B cell (primary cell): ENCODE data around the gene SPPL2C. TPM values are rescaled to one million over a fixed set of nuclear protein-coding genes. Genes with fewer than 3 reads are reported as not detected.

Experiments
- ATAC-seq: fragments of 200-7000 bp; cut with Tn5 transposase; one replicate; pipeline ENCODE4 v1.10.0; 2021; ENCODE audit warnings: low read depth, mild to moderate bottlenecking, moderate number of reproducible peaks, moderate library complexity
- CTCF ChIA-PET: fragments of 350-600 bp; sonication (Branson Sonifier 250); formaldehyde crosslinking; loops from one replicate; lab custom pipeline; 2021; ENCODE audit warnings: antibody characterized with exemption, inconsistent platforms; lab: Charles Lee
- POLR2A ChIA-PET: fragments of 350-600 bp; sonication (Branson Sonifier 250); formaldehyde crosslinking; loops from one replicate; lab custom pipeline; 2021; ENCODE audit warnings: antibody characterized with exemption; lab: Charles Lee
- DNase-seq: peaks from one replicate; pipeline ENCODE4 v3.0.0; 2013
- H2AFZ ChIP-seq: 2 replicates; pipeline ENCODE4 v1.6.1; 2012; ENCODE audit warnings: mild to moderate bottlenecking, low read depth, low read length; ENCODE audit not compliant: insufficient read depth, poor library complexity, severe bottlenecking
- H3K27ac ChIP-seq, 2 donors: 1 replicate in 1 of 2; 2 replicates in 1 of 2; pipeline ENCODE4 v1.5.1; 2012 to 2013; ENCODE audit warnings: low read length in 2 of 2, mild to moderate bottlenecking in 2 of 2, moderate library complexity in 1 of 2
- H3K27me3 ChIP-seq, 4 experiments: fragments of 200-600 bp in 1 of 4; sonication (generic) in 1 of 4; replicated peaks in 1 of 4; 1 replicate in 2 of 4; 2 replicates in 2 of 4; pipeline versions ENCODE4 v1.6.1 to v1.7.0; 2013 to 2016; ENCODE audit warnings: low read length in 3 of 4, mild to moderate bottlenecking in 2 of 4, mixed read lengths in 1 of 4, moderate library complexity in 1 of 4; ENCODE audit not compliant: insufficient read depth in 4 of 4, control insufficient read depth in 3 of 4; ENCODE audit errors: control extremely low read depth in 1 of 4
- H3K36me3 ChIP-seq, 2 experiments: replicated peaks in 1 of 2; 1 replicate in 1 of 2; 2 replicates in 1 of 2; pipeline versions ENCODE4 v1.6.1 to v1.7.1; 2013; ENCODE audit warnings: low read length in 1 of 2; ENCODE audit not compliant: insufficient read depth in 2 of 2, control insufficient read depth in 1 of 2; ENCODE audit errors: control extremely low read depth in 1 of 2, extremely low read depth in 1 of 2
- H3K4me1 ChIP-seq, 2 donors: fragments of 200-600 bp in 1 of 2; sonication (generic) in 1 of 2; 1 replicate in 1 of 2; 2 replicates in 1 of 2; pipeline versions ENCODE4 v1.5.1 to v1.6.1; 2013 to 2017; ENCODE audit warnings: low read length in 2 of 2; ENCODE audit not compliant: control insufficient read depth in 2 of 2, insufficient read depth in 2 of 2
- H3K4me2 ChIP-seq: replicated peaks from 2 replicates; pipeline ENCODE3; 2012; ENCODE audit warnings: mild to moderate bottlenecking, low read depth, low read length; ENCODE audit not compliant: poor library complexity, severe bottlenecking
- H3K4me3 ChIP-seq, 5 experiments: fragments of 200-600 bp in 1 of 5; sonication (generic) in 1 of 5; 1 replicate in 3 of 5; 2 replicates in 2 of 5; pipeline versions ENCODE4 v1.5.1 to v1.7.0; 2011 to 2016; ENCODE audit warnings: low read length in 4 of 5, mild to moderate bottlenecking in 4 of 5, low read depth in 2 of 5, control low read depth in 1 of 5, moderate library complexity in 1 of 5; ENCODE audit not compliant: insufficient read depth in 1 of 5; ENCODE audit errors: control extremely low read depth in 1 of 5, extremely low read depth in 1 of 5
- H3K79me2 ChIP-seq: fragments of 200-600 bp; sonication (generic); one replicate; pipeline ENCODE4 v1.6.0; 2016; ENCODE audit warnings: low read length; ENCODE audit not compliant: control insufficient read depth, insufficient read depth
- H3K9ac ChIP-seq: fragments of 200-600 bp; sonication (generic); 2 replicates; pipeline ENCODE4 v1.6.1; 2017; ENCODE audit warnings: mild to moderate bottlenecking, low read length, moderate library complexity
- H3K9me3 ChIP-seq, 3 donors: one replicate each; pipeline versions ENCODE4 v1.6.1 to v1.7.1; 2013; ENCODE audit warnings: low read length in 2 of 3; ENCODE audit not compliant: control insufficient read depth in 2 of 3, insufficient read depth in 1 of 3; ENCODE audit errors: control extremely low read depth in 1 of 3
- H4K20me1 ChIP-seq: 2 replicates; pipeline ENCODE4 v1.6.0; 2012; ENCODE audit warnings: mild to moderate bottlenecking, low read length; ENCODE audit not compliant: insufficient read depth, control insufficient read depth, poor library complexity, severe bottlenecking
- H3K27ac Mint-ChIP-seq: one replicate; pipeline ENCODE4 v1.8.0; 2021; ENCODE audit warnings: mixed read lengths
- H3K27me3 Mint-ChIP-seq: one replicate; pipeline ENCODE4 v1.8.0; 2021; ENCODE audit warnings: mixed read lengths
- H3K4me1 Mint-ChIP-seq: one replicate; pipeline ENCODE4 v1.8.0; 2021; ENCODE audit warnings: mixed read lengths
- H3K4me3 Mint-ChIP-seq: one replicate; pipeline ENCODE4 v1.8.0; 2021; ENCODE audit warnings: mixed read lengths
- H3K9me3 Mint-ChIP-seq: one replicate; pipeline ENCODE4 v1.8.0; 2022; ENCODE audit warnings: mixed read lengths; ENCODE audit not compliant: insufficient read depth
- EZH2 ChIP-seq: IDR thresholded peaks from 2 replicates; pipeline ENCODE4 v1.6.1; 2012; ENCODE audit warnings: borderline replicate concordance, low read depth, mild to moderate bottlenecking, moderate library complexity, low read length; ENCODE audit not compliant: insufficient read depth, poor library complexity, severe bottlenecking
- WGBS: methylation state at CpG from one replicate; pipeline ENCODE4 v1.1.5; 2013; ENCODE audit warnings: missing lambda C conversion rate; ENCODE audit not compliant: insufficient coverage; 5-methylcytosine and 5-hydroxymethylcytosine counted together
- intact Hi-C: fragments of 100-400 bp; cut with micrococcal nuclease; formaldehyde crosslinking; loops from one replicate; pipeline ENCODE4 v1.10.0; 2022
- polyA plus RNA-seq: library from polyadenylated mRNA; depleted of rRNA; stranded (reverse); fragments of >200 nt; gene quantifications from 2 replicates; pipeline ENCODE4 v1.2.3, GENCODE V29; 2012
- total RNA-seq, 2 donors: library from RNA; stranded (reverse); fragments of 120-200 nt in 1 of 2; gene quantifications; 1 replicate in 1 of 2; 2 replicates in 1 of 2; pipeline versions ENCODE4 v1.2.3 to v1.2.4, GENCODE V29; 2013 to 2022
- TF ChIP-seq, protein P1 (sequence below): fragments of 200-600 bp; IDR thresholded peaks from one replicate; pipeline ENCODE4 v1.8.0; 2022; ENCODE audit warnings: antibody characterized with exemption, mild to moderate bottlenecking

Gene SPPL2C
- total and polyA plus RNA-seq, 2 donors (not counting 1 experiment from before 2014, with no cell fraction given), result not detected

DNA sequence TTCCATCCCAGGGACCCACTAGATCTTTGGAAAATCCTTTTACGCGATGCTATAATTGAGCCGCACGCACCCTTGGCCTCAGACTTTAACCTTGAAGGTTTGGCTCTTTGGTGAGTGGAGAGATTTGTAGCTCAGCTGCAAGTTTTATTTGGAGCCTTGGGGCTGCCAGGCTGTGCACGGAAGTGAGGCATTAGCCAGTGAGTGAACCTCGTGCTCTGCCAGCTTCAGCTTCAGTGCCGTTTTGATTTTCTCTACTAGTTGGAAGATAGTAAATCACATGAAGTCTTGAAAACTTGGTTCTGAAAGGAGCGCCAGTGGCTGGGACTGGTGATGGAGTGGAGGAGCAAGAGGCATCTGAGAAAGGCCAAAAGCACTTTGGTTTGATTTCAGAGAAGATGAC lies 43.3 kb upstream of the SPPL2C start:
- Histone ChIP-seq H3K36me3 (no peaks in the 10 kb centered on the region), H3K4me1 (no peaks in the 10 kb centered on the region), H3K9me3 (no peaks in the 10 kb centered on the region), H4K20me1 (no peaks in the 10 kb centered on the region), H3K27me3 (peaks cover 0 to 17% (median 0%) of the 10 kb centered on the region in 4 experiments), H2AFZ (no peak overlapping the region), H3K27ac (no peak overlapping the region), H3K4me2 (no peak overlapping the region), H3K9ac (no peak overlapping the region), H3K79me2 (no peaks in the 10 kb centered on the region), H3K4me3 (no peak overlapping the region)
- peaks cover 36% of the 10 kb centered on the region for H3K27me3 Mint-ChIP-seq
- ChIA-PET POLR2A (no interaction called here), CTCF (no interaction called here)
- DNase-seq, result no peak
- TF ChIP-seq, protein P1, sequence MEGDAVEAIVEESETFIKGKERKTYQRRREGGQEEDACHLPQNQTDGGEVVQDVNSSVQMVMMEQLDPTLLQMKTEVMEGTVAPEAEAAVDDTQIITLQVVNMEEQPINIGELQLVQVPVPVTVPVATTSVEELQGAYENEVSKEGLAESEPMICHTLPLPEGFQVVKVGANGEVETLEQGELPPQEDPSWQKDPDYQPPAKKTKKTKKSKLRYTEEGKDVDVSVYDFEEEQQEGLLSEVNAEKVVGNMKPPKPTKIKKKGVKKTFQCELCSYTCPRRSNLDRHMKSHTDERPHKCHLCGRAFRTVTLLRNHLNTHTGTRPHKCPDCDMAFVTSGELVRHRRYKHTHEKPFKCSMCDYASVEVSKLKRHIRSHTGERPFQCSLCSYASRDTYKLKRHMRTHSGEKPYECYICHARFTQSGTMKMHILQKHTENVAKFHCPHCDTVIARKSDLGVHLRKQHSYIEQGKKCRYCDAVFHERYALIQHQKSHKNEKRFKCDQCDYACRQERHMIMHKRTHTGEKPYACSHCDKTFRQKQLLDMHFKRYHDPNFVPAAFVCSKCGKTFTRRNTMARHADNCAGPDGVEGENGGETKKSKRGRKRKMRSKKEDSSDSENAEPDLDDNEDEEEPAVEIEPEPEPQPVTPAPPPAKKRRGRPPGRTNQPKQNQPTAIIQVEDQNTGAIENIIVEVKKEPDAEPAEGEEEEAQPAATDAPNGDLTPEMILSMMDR, result no peak
- no peak for TF ChIP-seq EZH2
- H3K9me3 Mint-ChIP-seq, result no peaks in the 10 kb centered on the region
- 77% methylated on average over 7 of the region's 8 CpGs for WGBS
- no peak overlapping the region for H3K4me3 Mint-ChIP-seq
- intact Hi-C loops, result no loop called here
- ATAC-seq, result no peak
- no peaks in the 10 kb centered on the region for H3K4me1 Mint-ChIP-seq
- no peak overlapping the region for H3K27ac Mint-ChIP-seq

DNA sequence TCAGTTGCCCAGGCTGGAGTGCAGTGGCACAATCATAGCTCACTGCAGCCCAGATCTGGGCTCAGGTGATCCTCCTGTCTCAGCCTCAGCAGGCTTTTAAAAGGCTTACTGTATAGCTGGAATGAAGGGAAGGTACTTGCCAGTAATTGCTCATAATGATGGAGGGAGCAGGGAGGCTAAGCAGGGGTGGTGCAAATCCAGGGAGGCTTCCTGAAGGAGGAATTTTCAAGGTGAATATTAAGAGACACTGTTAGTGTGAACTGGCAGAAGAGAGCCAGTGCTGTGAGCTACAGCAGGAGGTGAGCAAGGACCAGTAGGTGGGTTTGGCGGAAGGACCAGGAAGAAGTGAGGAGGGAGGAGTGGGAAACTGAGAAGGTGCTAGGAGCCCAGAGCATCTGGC lies 35.8 kb upstream of the SPPL2C start:
- intact Hi-C loops, result no loop called here
- H3K79me2 ChIP-seq, result no peaks in the 10 kb centered on the region
- no peak for TF ChIP-seq EZH2
- TF ChIP-seq, protein P1, result no peak
- peaks cover 0 to 3% (median 0%) of the 10 kb centered on the region in 3 donors for H3K9me3 ChIP-seq
- Mint-ChIP-seq H3K9me3 (no peaks in the 10 kb centered on the region), H3K4me3 (no peak overlapping the region), H3K4me1 (no peaks in the 10 kb centered on the region), H3K27ac (no peak overlapping the region), H3K27me3 (peaks cover 28% of the 10 kb centered on the region)
- no peak overlapping the region for H3K4me2 ChIP-seq
- POLR2A ChIA-PET, result no interaction called here
- peaks cover 0 to 13% (median 1%) of the 10 kb centered on the region in 4 experiments for H3K27me3 ChIP-seq
- H4K20me1 ChIP-seq, result no peaks in the 10 kb centered on the region
- no peaks in the 10 kb centered on the region for H3K36me3 ChIP-seq
- no peak overlapping the region for H3K27ac ChIP-seq
- CTCF ChIA-PET, result no interaction called here
- H3K4me3 ChIP-seq, result no peak overlapping the region
- H2AFZ ChIP-seq, result no peak overlapping the region
- no peak overlapping the region for H3K9ac ChIP-seq
- no peak for ATAC-seq
- no peaks in the 10 kb centered on the region for H3K4me1 ChIP-seq
- 100% methylated on average over 1 of the region's 1 CpG for WGBS
- no peak for DNase-seq
